Endothelial cell of umbilical vein (primary cell): ENCODE results near the gene GLI3. TPM values are rescaled to one million over a fixed set of nuclear protein-coding genes. Genes with fewer than 3 reads are reported as not detected.

Experiments used
- BruUV-seq: library from RNA; stranded (reverse); fragments of 400-500 nt; replicated peaks from 2 replicates; lab custom pipeline; 2021; lab: Mats Ljungman, UMichigan
- CTCF ChIA-PET: fragments of 300-600, 350-600 bp; sonication (Branson Sonifier 250); formaldehyde crosslinking; loops from one replicate; lab custom pipeline; 2021; ENCODE audit warnings: antibody characterized with exemption, inconsistent platforms; lab: Charles Lee
- POLR2A ChIA-PET: fragments of 300-600, 350-600 bp; sonication (Branson Sonifier 250); formaldehyde crosslinking; loops from one replicate; lab custom pipeline; 2021; ENCODE audit warnings: antibody characterized with exemption, inconsistent platforms; lab: Charles Lee
- DNase-seq: peaks from one replicate; pipeline ENCODE4 v3.0.0-alpha.2; 2011; ENCODE audit warnings: low read depth, low spot score
- FAIRE-seq: peaks from 2 replicates; lab custom pipeline; 2011; peaks lifted over from hg19 to GRCh38; lab: Jason Lieb, UNC
- H2AFZ ChIP-seq: 2 replicates; pipeline ENCODE4 v1.6.0; 2012; ENCODE audit warnings: low read depth, low read length, control low read depth, inconsistent platforms
- H3K27ac ChIP-seq: 2 replicates; pipeline ENCODE4 v1.5.1; 2011; ENCODE audit warnings: low read depth, mild to moderate bottlenecking, control low read depth, low read length, moderate library complexity; ENCODE audit not compliant: insufficient read depth
- H3K27me3 ChIP-seq, 2 experiments: 2 replicates each; pipeline versions ENCODE4 v1.6.0 to v1.6.1; 2011; ENCODE audit warnings: low read length in 2 of 2, mixed read lengths in 1 of 2; ENCODE audit not compliant: control insufficient read depth in 2 of 2, insufficient read depth in 2 of 2
- H3K36me3 ChIP-seq, 2 experiments: 2 replicates in 1 of 2; 3 replicates in 1 of 2; pipeline ENCODE4 v1.5.1; 2011; ENCODE audit warnings: low read length in 2 of 2, mild to moderate bottlenecking in 1 of 2, moderate library complexity in 1 of 2; ENCODE audit not compliant: control insufficient read depth in 2 of 2, insufficient read depth in 2 of 2; ENCODE audit errors: extremely low read depth in 1 of 2
- H3K4me1 ChIP-seq: 3 replicates; pipeline ENCODE4 v1.5.1; 2011; ENCODE audit warnings: mild to moderate bottlenecking, low read length; ENCODE audit not compliant: control insufficient read depth, insufficient read depth; ENCODE audit errors: extremely low read depth
- H3K4me2 ChIP-seq: 2 replicates; pipeline ENCODE4 v1.6.1; 2011; ENCODE audit warnings: low read length, control low read depth, mixed read lengths; ENCODE audit not compliant: insufficient read depth
- H3K4me3 ChIP-seq, 3 experiments: fragments of 200-600 bp in 1 of 3; sonication (generic), shearing (Covaris generic) in 1 of 3; replicated peaks in 1 of 3; 2 replicates each; pipeline ENCODE4 v1.5.1; 2011 to 2016; ENCODE audit warnings: control low read depth in 3 of 3, low read length in 3 of 3, mild to moderate bottlenecking in 2 of 3, inconsistent platforms in 1 of 3, low read depth in 1 of 3, moderate library complexity in 1 of 3; ENCODE audit not compliant: insufficient read depth in 1 of 3
- H3K79me2 ChIP-seq: 2 replicates; pipeline ENCODE4 v1.6.0; 2012; ENCODE audit warnings: low read length, inconsistent platforms; ENCODE audit not compliant: control insufficient read depth, insufficient read depth
- H3K9ac ChIP-seq: replicated peaks from 2 replicates; pipeline ENCODE3; 2011; ENCODE audit warnings: low read length, control low read depth; ENCODE audit not compliant: insufficient read depth; ENCODE audit errors: extremely low read depth
- H3K9me1 ChIP-seq: replicated peaks from 3 replicates; pipeline ENCODE4 v1.6.0; 2011; ENCODE audit warnings: mild to moderate bottlenecking, low read length; ENCODE audit not compliant: control insufficient read depth, insufficient read depth; ENCODE audit errors: extremely low read depth
- H3K9me3 ChIP-seq: replicated peaks from 2 replicates; pipeline ENCODE4 v1.5.1; 2012; ENCODE audit warnings: low read length, inconsistent platforms; ENCODE audit not compliant: control insufficient read depth, insufficient read depth
- H4K20me1 ChIP-seq: replicated peaks from 2 replicates; pipeline ENCODE3; 2011; ENCODE audit warnings: mild to moderate bottlenecking, low read length; ENCODE audit not compliant: control insufficient read depth, insufficient read depth; ENCODE audit errors: extremely low read depth
- CTCF ChIP-seq, 2 donors: IDR thresholded peaks; 1 replicate in 1 of 2; 2 replicates in 1 of 2; pipeline ENCODE4 v1.5.1; 2011; ENCODE audit warnings: low read length in 2 of 2, mild to moderate bottlenecking in 2 of 2, moderate library complexity in 2 of 2, control low read depth in 1 of 2, inconsistent platforms in 1 of 2, low read depth in 1 of 2; ENCODE audit not compliant: insufficient read depth in 1 of 2; ENCODE audit errors: extremely low read depth in 1 of 2
- EZH2 ChIP-seq: IDR thresholded peaks from 2 replicates; pipeline ENCODE4 v1.6.1; 2012; ENCODE audit warnings: borderline replicate concordance, low read depth, mild to moderate bottlenecking, moderate library complexity, low read length, inconsistent platforms; ENCODE audit not compliant: severe bottlenecking
- FOS ChIP-seq: IDR thresholded peaks from 2 replicates; pipeline ENCODE4 v1.6.1; 2011; ENCODE audit warnings: mild to moderate bottlenecking, low read length, moderate library complexity, borderline replicate concordance; ENCODE audit not compliant: insufficient read depth
- GATA2 ChIP-seq: IDR thresholded peaks from 2 replicates; pipeline ENCODE4 v1.7.0; 2011; ENCODE audit warnings: low read depth, mild to moderate bottlenecking, moderate library complexity, mixed read lengths, low read length; ENCODE audit not compliant: insufficient read length, insufficient read depth
- JUN ChIP-seq: IDR thresholded peaks from 2 replicates; pipeline ENCODE4 v1.6.1; 2011; ENCODE audit warnings: borderline replicate concordance, low read depth; ENCODE audit not compliant: insufficient read length, insufficient read depth
- MAX ChIP-seq: IDR thresholded peaks from 2 replicates; pipeline ENCODE4 v1.6.1; 2011; ENCODE audit not compliant: insufficient read depth, insufficient read length
- MYC ChIP-seq: IDR thresholded peaks from one replicate; pipeline ENCODE4 v1.6.1; 2011; ENCODE audit warnings: mild to moderate bottlenecking, low read depth, low read length
- POLR2A ChIP-seq: IDR thresholded peaks from 2 replicates; pipeline ENCODE4 v1.6.1; 2012; ENCODE audit warnings: low read depth, mild to moderate bottlenecking, control low read depth, low read length
- POLR2AphosphoS5 ChIP-seq: IDR thresholded peaks from 2 replicates; pipeline ENCODE4 v1.6.1; 2012; ENCODE audit warnings: low read depth, mild to moderate bottlenecking, control low read depth, low read length, moderate library complexity; ENCODE audit not compliant: insufficient read depth
- dilution Hi-C: fragments of 300-500 bp; cut with MboI; formaldehyde crosslinking; loops from one replicate; pipeline ENCODE4 v1.15.0; 2019; ENCODE audit warnings: low sequenced_read_pairs; ENCODE audit not compliant: extremely low pct_ligation_motif_present
- intact Hi-C: fragments of 100-400 bp; cut with micrococcal nuclease; formaldehyde crosslinking; loops from one replicate; pipeline ENCODE4 v1.10.0; 2022
- polyA plus RNA-seq, 4 experiments: library from polyadenylated mRNA; depleted of rRNA in 3 of 4; stranded (reverse) in 3 of 4; unstranded in 1 of 4; fragments of >200 nt; gene quantifications; 2 replicates each; pipeline versions ENCODE4 v1.2.1 to v1.2.3, GENCODE V29; 2011 to 2012; ENCODE audit warnings: missing spikeins in 1 of 4
- total RNA-seq: library from RNA; stranded (reverse); gene quantifications from 2 replicates; pipeline ENCODE4 v1.2.3, GENCODE V29; 2021

The GLI3 gene
- total and polyA plus RNA-seq, 2 donors (not counting 3 experiments of a cell fraction or from before 2014, with no cell fraction given) = 6.0 to 24.9 TPM

- ChIA-PET CTCF (interaction anchor here (0.7 to 1.0 kb wide), 2 partner anchors 12 to 244 kb away, joined by 3 read pairs; no protein-coding TSS in a partner anchor), POLR2A (no interaction called here)
- no peak overlapping the region for H2AFZ ChIP-seq
- intact Hi-C loops = no loop called here
- H3K27me3 ChIP-seq = no peaks in the 10 kb centered on the region
- H4K20me1 ChIP-seq = no peaks in the 10 kb centered on the region
- no TSS peak for BruUV-seq
- no peak overlapping the region for H3K9ac ChIP-seq
- DNase-seq (no peak), FAIRE-seq (no peak)
- H3K36me3 ChIP-seq = peaks cover 0 to 6% of the 10 kb centered on the region in 2 experiments
- no peak overlapping the region for H3K4me3 ChIP-seq
- TF ChIP-seq POLR2A = no peak
- TF ChIP-seq MYC = no peak
- no peak for TF ChIP-seq JUN
- no peak for TF ChIP-seq FOS
- TF ChIP-seq EZH2 = no peak
- no peak for TF ChIP-seq GATA2
- no peak for TF ChIP-seq POLR2AphosphoS5
- TF ChIP-seq CTCF (IDR thresholded peaks at IDR 0.05; ENCODE audit: extremely low read depth in 1 of 2, insufficient read depth in 1 of 2, low read depth in 1 of 2, low read length in 2 of 2) = no peak
- no peak for TF ChIP-seq MAX
- H3K9me3 ChIP-seq = no peaks in the 10 kb centered on the region
- dilution Hi-C loops = no loop called here
- H3K4me2 ChIP-seq = no peak overlapping the region
- H3K79me2 ChIP-seq = no peaks in the 10 kb centered on the region
- no peaks in the 10 kb centered on the region for H3K9me1 ChIP-seq
- H3K4me1 ChIP-seq = peaks cover 3% of the 10 kb centered on the region
- no peak overlapping the region for H3K27ac ChIP-seq
Observed at GRCh38 chr7:42221304-42221703, 15.7 kb downstream of the GLI3 start.
